GM18508 (cell line): ENCODE measurements around the gene EXOSC5.
"Not testable (repeated sequence)": the region's sequence is repeated elsewhere in the genome, so short reads cannot be mapped to it uniquely, and the experiment has no call there.

Source experiments
- ATAC-seq: cut with Tn5 transposase; IDR thresholded peaks from one replicate; pipeline ENCODE4 v1.9.1; 2021; ENCODE audit warnings: moderate number of reproducible peaks; ENCODE audit not compliant: insufficient read depth, unreplicated experiment

Gene EXOSC5

GRCh38 chr19:41408846-41409245 is 11.7 kb upstream of the EXOSC5 start:
- ATAC-seq, result not testable (repeated sequence)

GRCh38 chr19:41408256-41408655 is 11.1 kb upstream of the EXOSC5 start:
- no peak for ATAC-seq

GRCh38 chr19:41407271-41407670 is 10.1 kb upstream of the EXOSC5 start:
- ATAC-seq, result no peak

- no peak for ATAC-seq
Observed at GRCh38 chr19:41405776-41406175, 8.6 kb upstream of the EXOSC5 start.

GRCh38 chr19:41403181-41403970 is 6.2 kb upstream of the EXOSC5 start:
- ATAC-seq, result no peak

- no peak for ATAC-seq
Observed at GRCh38 chr19:41402010-41402409, 4.9 kb upstream of the EXOSC5 start.

- no peak for ATAC-seq
Observed at GRCh38 chr19:41401483-41401882, 4.3 kb upstream of the EXOSC5 start.

GRCh38 chr19:41399525-41399924 is 2.4 kb upstream of the EXOSC5 start:
- no peak for ATAC-seq

GRCh38 chr19:41399091-41399490 is 1.9 kb upstream of the EXOSC5 start:
- no peak for ATAC-seq

GRCh38 chr19:41398598-41398997 is 1.4 kb upstream of the EXOSC5 start:
- ATAC-seq, result no peak

GRCh38 chr19:41398050-41398418 is 875 bp upstream of the EXOSC5 start:
- no peak for ATAC-seq

- ATAC-seq, result no peak
Observed at GRCh38 chr19:41395355-41395754, 1.8 kb downstream of the EXOSC5 start.

- ATAC-seq, result no peak
Observed at GRCh38 chr19:41392775-41393174, 4.4 kb downstream of the EXOSC5 start.

GRCh38 chr19:41391618-41392017 is 5.5 kb downstream of the EXOSC5 start:
- ATAC-seq, result no peak

- no peak for ATAC-seq
Observed at GRCh38 chr19:41386442-41386841, 10.7 kb downstream of the EXOSC5 start.

- no peak for ATAC-seq
Observed at GRCh38 chr19:41384351-41384750, 12.8 kb downstream of the EXOSC5 start.

GRCh38 chr19:41381536-41381935 is 15.6 kb downstream of the EXOSC5 start:
- not testable (repeated sequence) for ATAC-seq

- ATAC-seq, result no peak
Observed at GRCh38 chr19:41377977-41378709, 19.0 kb downstream of the EXOSC5 start.

- ATAC-seq, result no peak
Observed at GRCh38 chr19:41376998-41377365, 20.2 kb downstream of the EXOSC5 start.

- no peak for ATAC-seq
Observed at GRCh38 chr19:41376241-41376997, 20.7 kb downstream of the EXOSC5 start, which contains the start of gene TMEM91. Gene TMEM91, plus strand, starts transcription at chr19:41376533. Its CDS starts 1,777 bp downstream, at chr19:41378310.

- no peak for ATAC-seq
Observed at GRCh38 chr19:41373993-41374392, 23.2 kb downstream of the EXOSC5 start.
